GM12865 (cell line): ENCODE measurements around the gene HLA-DPA1.

Experiments used
- DNase-seq: peaks from one replicate; pipeline ENCODE4 v3.0.0; 2010; ENCODE audit warnings: low read depth
- H3K4me3 ChIP-seq: 2 replicates; pipeline ENCODE4 v1.5.1; 2011; ENCODE audit warnings: mild to moderate bottlenecking, low read depth, low read length, control low read depth
- TF ChIP-seq, protein P1 (sequence below): IDR thresholded peaks from 2 replicates; pipeline ENCODE4 v1.5.1; 2011; ENCODE audit warnings: low read length, control low read depth, low read depth, inconsistent platforms; ENCODE audit not compliant: insufficient read depth; ENCODE audit errors: missing control alignments

The HLA-DPA1 gene

GRCh38 chr6:33073431-33073871 is at the start of gene HLA-DPA1:
Gene HLA-DPA1 (minus strand): TSS chr6:33073649.
- DNase-seq = peak; percentile 93
- H3K4me3 ChIP-seq = peak within 1 kb of the TSS; percentile 89
- TF ChIP-seq, protein P1, sequence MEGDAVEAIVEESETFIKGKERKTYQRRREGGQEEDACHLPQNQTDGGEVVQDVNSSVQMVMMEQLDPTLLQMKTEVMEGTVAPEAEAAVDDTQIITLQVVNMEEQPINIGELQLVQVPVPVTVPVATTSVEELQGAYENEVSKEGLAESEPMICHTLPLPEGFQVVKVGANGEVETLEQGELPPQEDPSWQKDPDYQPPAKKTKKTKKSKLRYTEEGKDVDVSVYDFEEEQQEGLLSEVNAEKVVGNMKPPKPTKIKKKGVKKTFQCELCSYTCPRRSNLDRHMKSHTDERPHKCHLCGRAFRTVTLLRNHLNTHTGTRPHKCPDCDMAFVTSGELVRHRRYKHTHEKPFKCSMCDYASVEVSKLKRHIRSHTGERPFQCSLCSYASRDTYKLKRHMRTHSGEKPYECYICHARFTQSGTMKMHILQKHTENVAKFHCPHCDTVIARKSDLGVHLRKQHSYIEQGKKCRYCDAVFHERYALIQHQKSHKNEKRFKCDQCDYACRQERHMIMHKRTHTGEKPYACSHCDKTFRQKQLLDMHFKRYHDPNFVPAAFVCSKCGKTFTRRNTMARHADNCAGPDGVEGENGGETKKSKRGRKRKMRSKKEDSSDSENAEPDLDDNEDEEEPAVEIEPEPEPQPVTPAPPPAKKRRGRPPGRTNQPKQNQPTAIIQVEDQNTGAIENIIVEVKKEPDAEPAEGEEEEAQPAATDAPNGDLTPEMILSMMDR = no peak

- TF ChIP-seq, protein P1 = no peak
- H3K4me3 ChIP-seq = no peak overlapping the region
Observed at GRCh38 chr6:33123181-33123580, 49.7 kb upstream of the HLA-DPA1 start.

DNA sequence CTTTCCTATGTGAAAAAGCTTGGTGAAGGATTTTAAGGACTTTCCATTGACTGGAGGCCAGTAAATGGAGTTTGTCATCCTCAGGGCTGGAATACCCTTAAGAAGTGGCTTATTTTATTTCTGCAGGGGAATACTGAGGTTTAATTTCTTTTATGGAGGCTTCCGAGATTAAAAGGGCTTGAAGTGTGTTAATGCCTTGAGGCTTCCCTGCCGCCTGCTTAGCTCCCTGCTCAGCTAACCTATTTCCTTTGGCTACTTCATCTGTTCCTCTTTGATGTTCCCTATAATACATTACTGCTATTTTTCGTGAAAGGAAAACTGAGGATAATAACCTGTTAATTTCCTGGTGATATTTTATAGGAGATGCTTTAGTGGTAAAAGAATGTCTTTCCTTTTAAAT is 46.6 kb upstream of the HLA-DPA1 start:
- TF ChIP-seq, protein P1 = no peak
- no peak overlapping the region for H3K4me3 ChIP-seq
- DNase-seq = no peak

More at GRCh38 chr6:33123181-33123580, 49.7 kb upstream of the HLA-DPA1 start:
- DNase-seq = no peak

GRCh38 chr6:33118525-33119123 is 45.2 kb upstream of the HLA-DPA1 start:
- peak; percentile 66 for DNase-seq
- H3K4me3 ChIP-seq = no peak overlapping the region
- TF ChIP-seq, protein P1 = peak; percentile 51

DNA sequence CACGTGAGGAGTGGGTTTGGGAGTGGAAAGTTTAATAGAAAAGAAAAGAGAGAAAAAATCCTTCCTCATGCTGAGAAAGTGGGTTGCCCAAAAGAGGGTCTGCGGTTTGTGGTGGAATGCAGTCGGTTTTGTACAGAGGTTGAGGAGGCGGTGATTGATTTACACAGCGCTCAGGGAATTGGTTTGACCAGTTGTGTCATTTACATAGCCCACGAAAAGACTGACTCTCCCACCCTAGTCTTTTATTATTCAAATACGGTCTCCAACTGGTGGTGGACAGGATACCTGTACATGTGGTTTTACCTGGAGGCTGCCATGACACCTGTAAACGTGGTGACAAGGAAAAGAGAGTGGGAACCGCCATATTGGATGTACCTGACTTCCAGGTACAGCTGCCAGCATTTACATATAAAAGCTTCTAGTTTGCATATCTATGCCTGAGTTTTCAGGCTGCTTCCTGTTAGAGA is 44.4 kb upstream of the HLA-DPA1 start:
- no peak for DNase-seq
- TF ChIP-seq, protein P1 = no peak
- no peak overlapping the region for H3K4me3 ChIP-seq

GRCh38 chr6:33116841-33117711 is 43.6 kb upstream of the HLA-DPA1 start:
- TF ChIP-seq, protein P1 = no peak
- no peak overlapping the region for H3K4me3 ChIP-seq
- no peak for DNase-seq

- H3K4me3 ChIP-seq = no peak overlapping the region
- TF ChIP-seq, protein P1 = no peak
- no peak for DNase-seq
Observed at GRCh38 chr6:33116417-33116816, 43.0 kb upstream of the HLA-DPA1 start.
